GM12801 (cell line): Measurements from ENCODE around the gene SLAIN2.

Source experiments
- CTCF ChIP-seq: IDR thresholded peaks from one replicate; pipeline ENCODE4 v1.5.1; 2011; ENCODE audit warnings: control low read depth; ENCODE audit not compliant: insufficient read length; ENCODE audit errors: extremely low read depth

The SLAIN2 gene

DNA sequence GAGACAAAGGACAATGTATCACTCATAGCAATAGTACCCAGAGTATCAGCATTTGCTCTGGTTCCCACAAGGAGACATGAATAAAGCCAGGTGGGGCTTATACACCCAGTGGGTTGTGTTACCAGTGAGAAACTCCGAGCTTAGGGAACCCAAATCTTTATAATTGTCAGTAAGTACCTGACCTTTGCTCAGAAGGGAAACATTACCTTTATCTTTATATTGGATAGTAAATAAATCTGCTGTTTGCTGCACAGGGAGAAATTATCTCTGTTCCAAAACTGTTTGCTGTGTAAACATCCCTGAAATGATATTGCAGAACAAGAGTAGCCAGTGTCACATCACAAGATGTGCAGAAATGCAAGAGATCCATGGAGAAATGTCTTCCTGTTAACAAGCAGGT lies 12.1 kb upstream of the SLAIN2 start:
- no peak for TF ChIP-seq CTCF

- TF ChIP-seq CTCF, result no peak
Measured at GRCh38 chr4:48329976-48330375, 11.4 kb upstream of the SLAIN2 start.

GRCh38 chr4:48331577-48332330 lies 9.6 kb upstream of the SLAIN2 start:
- no peak for TF ChIP-seq CTCF

GRCh38 chr4:48332661-48333060 lies 8.7 kb upstream of the SLAIN2 start:
- no peak for TF ChIP-seq CTCF

- TF ChIP-seq CTCF, result no peak
Measured at GRCh38 chr4:48333587-48333986, 7.7 kb upstream of the SLAIN2 start.

DNA sequence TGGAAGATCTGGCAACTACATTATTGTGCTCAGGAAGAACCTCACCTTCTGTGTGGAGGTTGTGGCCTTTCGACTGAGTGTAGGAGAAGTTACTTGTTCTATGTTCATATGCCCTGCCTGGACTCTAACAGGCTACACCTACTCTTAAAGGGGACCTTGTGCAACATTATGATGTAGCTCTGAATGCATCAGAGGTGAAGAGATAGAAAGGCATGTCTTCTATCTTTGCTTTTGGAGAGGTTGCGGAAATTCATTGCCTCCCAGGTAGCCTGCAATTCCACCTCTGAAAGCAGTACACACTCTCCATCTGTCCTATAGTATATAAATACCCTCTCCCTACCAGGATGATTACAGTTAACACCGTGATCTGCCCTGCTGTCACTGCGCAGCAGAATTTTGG lies 7.1 kb upstream of the SLAIN2 start:
- TF ChIP-seq CTCF, result no peak

DNA sequence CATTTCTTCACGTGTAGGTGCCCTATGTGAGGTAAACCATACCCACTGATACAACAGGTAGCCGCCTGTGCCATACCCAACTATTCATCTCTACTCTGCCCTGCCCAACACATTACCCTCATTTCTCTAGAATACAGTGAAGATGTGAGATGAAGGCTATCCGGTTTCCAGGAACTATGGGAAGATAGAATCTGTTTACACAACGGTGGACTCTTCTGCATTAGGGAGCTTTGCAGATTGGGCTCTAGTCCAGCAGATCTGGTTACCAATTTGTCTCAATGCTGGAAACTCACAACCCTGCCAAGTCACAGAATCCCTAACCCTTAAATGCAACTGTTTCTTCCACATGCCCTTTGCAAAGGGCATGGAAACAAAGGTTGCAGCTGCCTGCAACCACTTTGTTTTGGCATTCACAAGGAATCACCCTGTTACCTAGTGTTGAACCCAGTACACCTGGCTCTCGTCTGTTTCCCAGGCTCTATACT lies 6.4 kb upstream of the SLAIN2 start:
- no peak for TF ChIP-seq CTCF
